GM12878 (cell line): ENCODE data around the gene PARD6B. TPM values are rescaled to one million over a fixed set of nuclear protein-coding genes. Genes with fewer than 3 reads are reported as not detected.

Experiments
- ATAC-seq: fragments of 200-7000 bp; cut with Tn5 transposase; 3 replicates; pipeline ENCODE4 v1.9.1; 2020; ENCODE audit warnings: mild to moderate bottlenecking, moderate library complexity
- BruUV-seq: library from RNA; stranded (reverse); fragments of 400-500 nt; replicated peaks from 2 replicates; lab custom pipeline; 2021; lab: Mats Ljungman, UMichigan
- CTCF ChIA-PET: fragments of 300-600 bp; sonication (Branson Sonifier 250); formaldehyde crosslinking; extraction: SDS; loops from one replicate; lab custom pipeline; 2021; ENCODE audit warnings: inconsistent platforms; lab: Yijun Ruan, JAX
- POLR2A ChIA-PET: fragments of 350-600 bp; formaldehyde crosslinking; extraction: SDS; loops from one replicate; lab custom pipeline; 2021; ENCODE audit warnings: inconsistent platforms; lab: Charles Lee
- RAD21 ChIA-PET: fragments of 300-600 bp; sonication (Branson Sonifier 250); formaldehyde crosslinking; loops from one replicate; lab custom pipeline; 2023; ENCODE audit warnings: antibody characterized with exemption; ENCODE audit not compliant: unreplicated experiment; lab: Charles Lee
- SMC1A ChIA-PET: fragments of 300-600 bp; sonication (Branson Sonifier 250); formaldehyde crosslinking; loops from one replicate; lab custom pipeline; 2023; ENCODE audit not compliant: unreplicated experiment, uncharacterized antibody; lab: Charles Lee
- DNase-seq: peaks from one replicate; pipeline ENCODE4 v3.0.0-alpha.2; 2011; ENCODE audit warnings: low read depth, low spot score
- FAIRE-seq: peaks from 3 replicates; lab custom pipeline; 2011; peaks lifted over from hg19 to GRCh38; lab: Jason Lieb, UNC
- H2AFZ ChIP-seq: 2 replicates; pipeline ENCODE4 v1.6.0; 2011; ENCODE audit warnings: low read depth, low read length, control low read depth; ENCODE audit not compliant: control insufficient read depth
- H3K27ac ChIP-seq: 2 replicates; pipeline ENCODE4 v1.5.1; 2011; ENCODE audit warnings: control low read depth; ENCODE audit not compliant: control insufficient read depth, insufficient read depth
- H3K27me3 ChIP-seq, 2 experiments: replicated peaks in 1 of 2; 2 replicates each; pipeline versions ENCODE4 v1.6.0 to v1.6.1; 2011; ENCODE audit warnings: low read length in 1 of 2; ENCODE audit not compliant: control insufficient read depth in 2 of 2, insufficient read depth in 2 of 2
- H3K36me3 ChIP-seq, 2 experiments: 2 replicates each; pipeline ENCODE4 v1.5.1; 2011; ENCODE audit warnings: low read length in 1 of 2; ENCODE audit not compliant: control insufficient read depth in 2 of 2, insufficient read depth in 2 of 2
- H3K4me1 ChIP-seq: 2 replicates; pipeline ENCODE4 v1.6.1; 2011; ENCODE audit warnings: mild to moderate bottlenecking, low read length, moderate library complexity, mixed read lengths; ENCODE audit not compliant: control insufficient read depth, insufficient read depth
- H3K4me2 ChIP-seq: 2 replicates; pipeline ENCODE4 v1.6.0; 2011; ENCODE audit warnings: control low read depth; ENCODE audit not compliant: control insufficient read depth, insufficient read depth
- H3K4me3 ChIP-seq: fragments of 200-600 bp; sonication (generic); 2 replicates; pipeline ENCODE4 v1.5.1; 2016
- H3K79me2 ChIP-seq: 2 replicates; pipeline ENCODE4 v1.6.0; 2011; ENCODE audit warnings: low read length; ENCODE audit not compliant: control insufficient read depth, insufficient read depth
- H3K9ac ChIP-seq: 2 replicates; pipeline ENCODE4 v1.8.0; 2011; ENCODE audit warnings: low read length, control low read depth, mixed read lengths; ENCODE audit not compliant: control insufficient read depth, insufficient read depth
- H3K9me3 ChIP-seq: replicated peaks from 3 replicates; pipeline ENCODE4 v1.5.1; 2011; ENCODE audit warnings: mild to moderate bottlenecking, low read length; ENCODE audit not compliant: control insufficient read depth, insufficient read depth
- H4K20me1 ChIP-seq: 2 replicates; pipeline ENCODE4 v1.6.0; 2011; ENCODE audit not compliant: control insufficient read depth, insufficient read depth
- NFXL1 ChIP-seq: fragments of 450-650 bp; IDR thresholded peaks from 2 replicates; pipeline ENCODE4 v1.6.1; 2017; ENCODE audit warnings: antibody characterized with exemption, mild to moderate bottlenecking, borderline replicate concordance
- SP1 ChIP-seq: IDR thresholded peaks from one replicate; pipeline ENCODE4 v1.6.1; 2011; ENCODE audit warnings: low read depth, low read length
- ZNF24 ChIP-seq: fragments of 450-650 bp; IDR thresholded peaks from 2 replicates; pipeline ENCODE4 v1.6.1; 2017; ENCODE audit warnings: antibody characterized with exemption, mild to moderate bottlenecking
- WGBS: methylation state at CpG from one replicate; pipeline ENCODE4 v1.1.6; 2016; ENCODE audit warnings: low lambda C conversion rate; ENCODE audit not compliant: insufficient replicate concordance, insufficient coverage; ENCODE audit errors: missing lambda C conversion rate; 5-methylcytosine and 5-hydroxymethylcytosine counted together
- in situ Hi-C: fragments of 300-500 bp; cut with MboI; formaldehyde crosslinking; loops from 9 replicates; pipeline ENCODE4 v1.14.3; 2018; ENCODE audit warnings: mixed read lengths
- intact Hi-C: fragments of 100-400 bp; cut with micrococcal nuclease; formaldehyde crosslinking; loops from one replicate; pipeline ENCODE4 v1.14.2; 2022; ENCODE audit not compliant: unreplicated experiment
- polyA plus RNA-seq, 11 experiments: library from polyadenylated mRNA; depleted of rRNA in 4 of 11; unstranded in 6 of 11; stranded (reverse) in 5 of 11; fragments of >200 nt; fragmentation: Nextera tagmentation in 4 of 11; fragmentation: Illumina TruSeq in 1 of 11; extraction: Ambion mirVana in 4 of 11; extraction: Trizol in 1 of 11; gene quantifications; 1 replicate in 1 of 11; 2 replicates in 10 of 11; pipeline versions ENCODE4 v1.2.1 to v1.2.3, GENCODE V29; 2011 to 2016; ENCODE audit warnings: inconsistent platforms in 2 of 11, missing spikeins in 2 of 11, low read depth in 1 of 11
- total RNA-seq, 4 experiments: library from RNA; depleted of rRNA in 3 of 4; stranded (reverse); fragments of >200 nt in 3 of 4; fragmentation: Illumina TruSeq in 1 of 4; extraction: Trizol in 1 of 4; gene quantifications; 2 replicates each; pipeline versions ENCODE4 v1.2.1 to v1.2.3, GENCODE V29; 2013 to 2021
- TF ChIP-seq, protein P1 (sequence below): IDR thresholded peaks from 2 replicates; pipeline ENCODE4 v1.6.1; 2011; ENCODE audit warnings: mild to moderate bottlenecking, low read depth, low read length, moderate library complexity; ENCODE audit not compliant: insufficient replicate concordance

The PARD6B gene
- total and polyA plus RNA-seq, 10 of the 15 experiments (the other 5 are each of a cell fraction or from before 2014, with no cell fraction given): 0.57 to 4.7 (median 2.0) TPM

DNA sequence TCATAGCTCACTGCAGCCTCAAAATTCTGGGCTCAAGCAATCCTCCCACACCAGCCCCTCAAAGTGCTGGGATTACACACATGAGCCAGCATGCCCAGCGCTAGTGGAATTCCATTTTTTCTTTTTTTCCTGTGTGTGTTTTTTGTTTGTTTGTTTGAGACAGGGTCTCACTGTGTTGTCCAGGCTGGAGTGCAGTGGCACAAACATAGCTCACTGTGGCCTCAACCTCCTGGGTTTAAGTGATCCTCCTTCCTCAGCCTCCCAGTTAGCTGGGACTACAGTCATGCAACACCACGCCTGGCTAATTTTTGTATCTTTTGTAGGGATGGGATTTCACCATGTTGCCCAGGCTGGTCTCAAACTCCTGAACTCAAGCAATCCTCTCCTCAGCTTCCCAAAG lies 14.1 kb upstream of the PARD6B start:
- TF ChIP-seq, protein P1, sequence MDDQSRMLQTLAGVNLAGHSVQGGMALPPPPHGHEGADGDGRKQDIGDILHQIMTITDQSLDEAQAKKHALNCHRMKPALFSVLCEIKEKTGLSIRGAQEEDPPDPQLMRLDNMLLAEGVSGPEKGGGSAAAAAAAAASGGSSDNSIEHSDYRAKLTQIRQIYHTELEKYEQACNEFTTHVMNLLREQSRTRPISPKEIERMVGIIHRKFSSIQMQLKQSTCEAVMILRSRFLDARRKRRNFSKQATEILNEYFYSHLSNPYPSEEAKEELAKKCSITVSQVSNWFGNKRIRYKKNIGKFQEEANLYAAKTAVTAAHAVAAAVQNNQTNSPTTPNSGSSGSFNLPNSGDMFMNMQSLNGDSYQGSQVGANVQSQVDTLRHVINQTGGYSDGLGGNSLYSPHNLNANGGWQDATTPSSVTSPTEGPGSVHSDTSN: no peak
- TF ChIP-seq ZNF24: no peak
- H3K4me2 ChIP-seq: no peak overlapping the region
- FAIRE-seq: no peak
- ChIA-PET CTCF (interaction anchor here (1.3 kb wide), 1 partner anchor 32 kb away, joined by 6 read pairs; no protein-coding TSS in a partner anchor), SMC1A (interaction anchor here (1.4 kb wide), 1 partner anchor 32 kb away, joined by 5 read pairs; no protein-coding TSS in a partner anchor), POLR2A (no interaction called here), RAD21 (interaction anchor here (1.5 kb wide), 1 partner anchor 32 kb away, joined by 4 read pairs; no protein-coding TSS in a partner anchor)
- no peak overlapping the region for H3K4me3 ChIP-seq
- no TSS peak for BruUV-seq
- no peaks in the 10 kb centered on the region; a peak in 1 of 4 replicates for H3K27me3 ChIP-seq
- H3K4me1 ChIP-seq: no peaks in the 10 kb centered on the region
- in situ Hi-C loops: no loop called here
- H3K36me3 ChIP-seq: no peaks in the 10 kb centered on the region
- intact Hi-C loops: no loop called here
- no peak overlapping the region for H2AFZ ChIP-seq
- ATAC-seq: no peak
- H3K79me2 ChIP-seq: no peaks in the 10 kb centered on the region
- 0% methylated on average over 2 of the region's 2 CpGs for WGBS
- no peaks in the 10 kb centered on the region for H3K9me3 ChIP-seq
- no peaks in the 10 kb centered on the region for H4K20me1 ChIP-seq
- no peak overlapping the region for H3K27ac ChIP-seq
- H3K9ac ChIP-seq: no peak overlapping the region
- DNase-seq: no peak

DNA sequence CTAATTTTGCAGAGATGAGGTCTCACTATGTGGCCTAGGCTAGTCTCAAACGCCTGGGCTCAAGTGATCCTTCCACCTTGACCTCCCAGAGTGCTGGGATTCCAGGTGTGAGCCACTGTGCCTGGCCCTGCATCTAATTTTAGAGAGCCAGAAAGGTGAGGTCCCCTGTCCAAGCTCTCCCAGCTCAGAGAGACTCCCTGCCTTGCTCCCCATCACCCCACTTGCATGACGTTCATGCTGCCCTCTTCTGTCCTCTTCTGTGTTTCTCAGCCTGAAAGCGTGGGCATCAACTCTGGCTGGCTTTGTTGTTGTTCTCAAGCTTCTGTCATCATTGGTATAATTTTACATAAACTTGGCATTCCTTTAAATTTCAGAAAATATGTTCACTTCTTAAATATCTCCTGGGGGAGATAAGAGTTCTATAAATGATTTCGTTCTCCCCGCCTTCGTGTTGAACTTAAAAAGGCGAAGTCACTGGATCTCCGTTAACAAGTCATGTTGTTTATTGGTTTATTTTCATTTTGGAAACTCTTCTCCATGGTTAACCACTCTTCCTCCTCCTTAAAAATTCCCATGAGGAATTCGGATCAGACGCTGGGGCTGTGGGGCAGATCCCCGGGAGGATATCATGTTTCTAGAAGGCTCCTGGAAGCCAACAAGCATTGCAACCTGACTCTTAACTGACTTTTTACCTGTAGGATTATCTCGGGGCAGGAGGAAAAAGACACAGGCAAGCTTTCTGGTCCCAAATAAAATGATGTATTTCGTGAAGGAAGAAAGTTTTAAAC lies 13.2 kb upstream of the PARD6B start:
- in situ Hi-C loops (no loop called here), intact Hi-C loops (no loop called here)
- H3K9ac ChIP-seq: no peak overlapping the region
- BruUV-seq: no TSS peak
- H4K20me1 ChIP-seq: no peaks in the 10 kb centered on the region
- no peak overlapping the region for H2AFZ ChIP-seq
- DNase-seq (no peak), ATAC-seq (no peak), FAIRE-seq (no peak)
- no peaks in the 10 kb centered on the region for H3K36me3 ChIP-seq
- TF ChIP-seq NFXL1 (peak; percentile 23; the same call in 1 of the 2 replicates), SP1 (no peak)
- RAD21 ChIA-PET: interaction anchor here (1.5 kb wide), 1 partner anchor 31 kb away, joined by 4 read pairs; no protein-coding TSS in a partner anchor
- WGBS: 31% methylated on average over 13 of the region's 13 CpGs
- CTCF ChIA-PET: interaction anchor here (1.3 kb wide), 1 partner anchor 32 kb away, joined by 6 read pairs; no protein-coding TSS in a partner anchor
- no peaks in the 10 kb centered on the region for H3K9me3 ChIP-seq
- SMC1A ChIA-PET: interaction anchor here (0.7 to 1.4 kb wide), 2 partner anchors 31 to 800 kb away, joined by 3 to 5 read pairs; no protein-coding TSS in a partner anchor
- H3K27ac ChIP-seq: no peak overlapping the region
- H3K27me3 ChIP-seq: no peaks in the 10 kb centered on the region; a peak in 1 of 4 replicates
- no peaks in the 10 kb centered on the region for H3K4me1 ChIP-seq
- H3K4me3 ChIP-seq: no peak overlapping the region
- H3K4me2 ChIP-seq: no peak overlapping the region
- H3K79me2 ChIP-seq: no peaks in the 10 kb centered on the region
- POLR2A ChIA-PET: no interaction called here
